ENCODE data around the gene FAM186B.

DNA sequence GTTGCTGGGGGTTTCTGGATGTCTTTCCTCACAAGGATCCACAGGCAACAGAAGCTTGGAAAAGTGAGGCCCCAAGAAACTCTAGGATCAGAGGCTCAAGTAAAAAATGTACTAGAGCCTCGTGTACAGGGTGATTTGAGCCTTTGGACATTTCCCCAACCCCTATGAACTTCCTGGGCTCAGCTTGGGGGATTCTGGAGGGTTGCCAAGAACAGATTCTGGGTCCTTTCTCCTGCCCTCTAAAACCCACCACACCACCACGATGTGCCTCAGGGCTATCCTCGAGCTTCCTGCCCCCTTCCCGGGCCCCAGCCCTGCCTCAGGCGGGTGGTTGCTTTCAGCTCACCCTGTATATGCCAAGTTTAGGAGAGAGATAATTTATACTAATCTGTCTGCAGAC, 583 bp downstream of the FAM186B start:
- no peak for TF ChIP-seq POLR2AphosphoS5 (IDR thresholded peaks at IDR 0.05; ENCODE audit: low read depth)
- TF ChIP-seq CTCF (conservative IDR thresholded peaks at IDR 0.05; ENCODE audit: low read depth in 2 of 2) = no peak
- no peak for TF ChIP-seq REST (IDR thresholded peaks at IDR 0.05; ENCODE audit: unreplicated experiment)
- no peak for TF ChIP-seq EZH2 (IDR thresholded peaks at IDR 0.05; ENCODE audit: low read depth, unreplicated experiment)
- no peak for TF ChIP-seq CREB1 (CRISPR knock-in tag; IDR thresholded peaks at IDR 0.05; ENCODE audit: low read depth)
- TF ChIP-seq ZNF114 (CRISPR knock-in tag; IDR thresholded peaks at IDR 0.05) = no peak

Data from GM23338 (cell line).